ENCODE data around the gene EDN3. TPM values are rescaled to one million over a fixed set of nuclear protein-coding genes. Genes with fewer than 3 reads are reported as not detected.

EDN3 gene
- total and polyA plus RNA-seq, 2 of the 8 experiments (the other 6 are each of a cell fraction or from before 2014, with no cell fraction given), result 0.17 to 0.38 TPM

DNA sequence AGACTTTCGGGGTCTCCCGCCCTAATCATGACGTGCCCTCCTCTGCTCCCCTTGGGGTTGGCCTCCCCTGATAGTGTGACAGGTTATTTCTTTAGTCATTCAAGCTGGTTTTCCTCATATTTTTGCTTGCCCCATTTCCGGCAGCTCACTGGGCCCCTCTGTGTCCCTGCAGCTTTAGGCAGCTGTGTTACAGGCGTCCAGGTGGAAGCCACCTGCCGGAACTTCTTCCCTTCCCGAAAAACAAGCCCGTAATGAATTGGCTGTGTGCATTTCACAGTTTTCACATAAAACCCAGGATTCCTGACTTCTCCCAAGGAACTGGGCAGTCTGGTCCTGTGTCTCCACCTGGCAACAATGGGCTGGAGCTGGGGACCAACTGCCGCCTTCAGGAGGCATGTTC lies 52.6 kb downstream of the EDN3 start:
- Histone ChIP-seq H3K4me1 (replicated peaks in 1 of 4; ENCODE audit: control insufficient read depth in 3 of 4, insufficient read depth in 4 of 4, low read length in 3 of 4) (no peaks in the 10 kb centered on the region; a peak in 2 of 7 replicates), H3K56ac (replicated peaks; ENCODE audit: insufficient read length, low read depth, low read length) (no peak overlapping the region), H4K5ac (ENCODE audit: insufficient read length, low read depth, low read length) (no peak overlapping the region), H3K9me3 (ENCODE audit: insufficient read depth in 2 of 2, low read depth in 1 of 2, low read length in 1 of 2) (no peaks in the 10 kb centered on the region), H3K23ac (ENCODE audit: insufficient read length) (no peak overlapping the region), H4K91ac (replicated peaks; ENCODE audit: insufficient read length, low read length) (no peak overlapping the region), H3K23me2 (ENCODE audit: low read depth, low read length) (no peaks in the 10 kb centered on the region; the same call in 1 of the 2 replicates), H3K79me1 (ENCODE audit: low read depth, low read length) (no peaks in the 10 kb centered on the region), H4K8ac (ENCODE audit: extremely low read depth, insufficient read depth, low read length) (no peak overlapping the region; the same call in 1 of the 2 replicates), H3K27me3 (replicated peaks in 1 of 4; ENCODE audit: control insufficient read depth in 3 of 4, extremely low read depth in 1 of 4, insufficient read depth in 3 of 4, low read length in 3 of 4) (0 out of 7 replicates have a peak, but pooled peaks cover 0 to 2% (median 0%) of the 10 kb centered on the region in 4 experiments), H3K27ac (ENCODE audit: low read depth, low read length) (no peak overlapping the region), H2BK15ac (ENCODE audit: low read length) (no peak overlapping the region), H2BK5ac (ENCODE audit: low read depth, low read length) (no peak overlapping the region), H2BK120ac (replicated peaks; ENCODE audit: low read depth, low read length) (no peak overlapping the region), H2BK12ac (ENCODE audit: low read depth, low read length) (no peak overlapping the region), H2BK20ac (ENCODE audit: low read length) (no peak overlapping the region), H3K4me2 (ENCODE audit: insufficient read depth in 1 of 2, low read depth in 2 of 2, low read length in 2 of 2) (no peak overlapping the region), H3K4me3 (ENCODE audit: extremely low read depth in 1 of 4, insufficient read depth in 2 of 4, low read depth in 3 of 4, low read length in 4 of 4) (no peak overlapping the region), H2AFZ (ENCODE audit: low read length) (no peak overlapping the region), H4K20me1 (replicated peaks in 1 of 2; ENCODE audit: control insufficient read depth in 1 of 2, insufficient read depth in 2 of 2, low read length in 2 of 2) (no peaks in the 10 kb centered on the region), H3K14ac (ENCODE audit: insufficient read length) (no peak overlapping the region), H3K4ac (replicated peaks; ENCODE audit: insufficient read length, low read depth, low read length) (no peak overlapping the region), H3K79me2 (ENCODE audit: control insufficient read depth in 1 of 2, insufficient read depth in 2 of 2, low read length in 2 of 2) (no peaks in the 10 kb centered on the region), H3K9ac (replicated peaks in 1 of 4; ENCODE audit: extremely low read depth in 1 of 4, low read depth in 3 of 4, low read length in 3 of 4) (no peak overlapping the region), H2AK5ac (ENCODE audit: low read depth, low read length) (no peak overlapping the region), H3K18ac (ENCODE audit: extremely low read depth, low read length) (no peak overlapping the region), H3K36me3 (ENCODE audit: control insufficient read depth in 2 of 4, insufficient read depth in 4 of 4, low read length in 3 of 4) (no peaks in the 10 kb centered on the region)
- ChIA-PET CTCF (ENCODE audit: partially characterized antibody) (no interaction called here), POLR2A (ENCODE audit: partially characterized antibody) (no interaction called here)
- DNase-seq (ENCODE audit: low read depth in 1 of 2, low spot score in 2 of 2) (no peak), FAIRE-seq (no peak)
- WGBS, 2 experiments (ENCODE audit: extremely low coverage in 1 of 2, insufficient coverage in 1 of 2, insufficient read length in 1 of 2, insufficient replicate concordance in 2 of 2, low coverage in 1 of 2, low lambda C conversion rate in 2 of 2, missing lambda C conversion rate in 1 of 2), result 95% methylated on average over 9 of the region's 9 CpGs; no CpG with 5 or more reads in 1 of the 2 experiments
- TF ChIP-seq MAFK (IDR thresholded peaks at IDR 0.05; ENCODE audit: low read depth, low read length), result no peak
- no peak for TF ChIP-seq SAP30 (IDR thresholded peaks at IDR 0.05; ENCODE audit: insufficient read depth, insufficient replicate concordance, low read length)
- no peak for TF ChIP-seq TBP (IDR thresholded peaks at IDR 0.05; ENCODE audit: low read depth, low read length)
- TF ChIP-seq SRF (IDR thresholded peaks at IDR 0.05; ENCODE audit: low read depth, low read length), result no peak
- TF ChIP-seq SIX5 (IDR thresholded peaks at IDR 0.05; ENCODE audit: low read depth, low read length), result no peak
- TF ChIP-seq JUND (IDR thresholded peaks at IDR 0.05; ENCODE audit: low read length), result no peak
- TF ChIP-seq KDM4A (IDR thresholded peaks at IDR 0.05; ENCODE audit: low read depth, low read length, severe bottlenecking), result no peak
- no peak for TF ChIP-seq YY1 (IDR thresholded peaks at IDR 0.05; ENCODE audit: low read depth, low read length)
- no peak for TF ChIP-seq CTBP2 (IDR thresholded peaks at IDR 0.05; ENCODE audit: borderline replicate concordance, insufficient read depth, insufficient read length, low read length)
- TF ChIP-seq EGR1 (IDR thresholded peaks at IDR 0.05; ENCODE audit: borderline replicate concordance, low read depth, low read length), result no peak
- TF ChIP-seq TAF1 (IDR thresholded peaks at IDR 0.05; ENCODE audit: low read depth, low read length), result no peak
- TF ChIP-seq SIRT6 (IDR thresholded peaks at IDR 0.05; ENCODE audit: low read length), result no peak
- TF ChIP-seq NANOG (IDR thresholded peaks at IDR 0.05; ENCODE audit: insufficient read depth, low read depth, low read length, poor library complexity, severe bottlenecking), result no peak
- TF ChIP-seq SP2 (IDR thresholded peaks at IDR 0.05; ENCODE audit: low read length), result no peak
- TF ChIP-seq, protein P1, sequence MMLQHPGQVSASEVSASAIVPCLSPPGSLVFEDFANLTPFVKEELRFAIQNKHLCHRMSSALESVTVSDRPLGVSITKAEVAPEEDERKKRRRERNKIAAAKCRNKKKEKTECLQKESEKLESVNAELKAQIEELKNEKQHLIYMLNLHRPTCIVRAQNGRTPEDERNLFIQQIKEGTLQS (IDR thresholded peaks at IDR 0.05; ENCODE audit: insufficient read depth, low read depth, low read length), result no peak
